Tibial nerve (tissue), 4 donors: Measurements from ENCODE around the gene UBFD1. TPM values are rescaled to one million over a fixed set of nuclear protein-coding genes. Genes with fewer than 3 reads are reported as not detected.

Source experiments
- DNase-seq, 2 donors: peaks; one replicate each; pipeline ENCODE4 v3.0.0-alpha.2; 2019; ENCODE audit warnings: low spot score in 2 of 2
- H3K27ac ChIP-seq, 4 donors: fragments of 200-600 bp; sonication (generic) in 3 of 4; one replicate each; pipeline ENCODE4 v1.5.1; 2017 to 2019; ENCODE audit warnings: mild to moderate bottlenecking in 1 of 4
- H3K27me3 ChIP-seq, 2 donors: fragments of 200-600 bp; sonication (generic) in 1 of 2; one replicate each; pipeline versions ENCODE4 v1.5.1 to v1.6.0; 2017 to 2019
- H3K36me3 ChIP-seq, 3 donors: fragments of 200-600 bp; sonication (generic); one replicate each; pipeline ENCODE4 v1.5.1; 2018 to 2019
- H3K4me1 ChIP-seq, 4 donors: fragments of 200-600 bp; sonication (generic) in 3 of 4; one replicate each; pipeline ENCODE4 v1.5.1; 2017 to 2019
- H3K4me3 ChIP-seq, 4 donors: fragments of 200-600 bp; sonication (generic) in 3 of 4; one replicate each; pipeline ENCODE4 v1.5.1; 2017 to 2019; ENCODE audit warnings: mild to moderate bottlenecking in 1 of 4, moderate library complexity in 1 of 4
- H3K9me3 ChIP-seq, 4 donors: fragments of 200-600 bp; sonication (generic) in 3 of 4; one replicate each; pipeline ENCODE4 v1.5.1; 2017 to 2019
- CTCF ChIP-seq, 5 experiments: fragments of 200-600 bp in 3 of 5; fragments of 450-650 bp in 2 of 5; sonication (generic) in 3 of 5; IDR thresholded peaks; one replicate each; pipeline ENCODE4 v1.5.1; 2016 to 2019; ENCODE audit warnings: antibody characterized with exemption in 5 of 5, mild to moderate bottlenecking in 3 of 5, moderate library complexity in 2 of 5
- EP300 ChIP-seq, 2 donors: sonication (generic); formaldehyde crosslinking; IDR thresholded peaks; one replicate each; pipeline ENCODE4 v1.6.1; 2017; ENCODE audit warnings: antibody characterized with exemption in 2 of 2, mild to moderate bottlenecking in 1 of 2
- POLR2A ChIP-seq, 2 donors: fragments of 450-650 bp; IDR thresholded peaks; one replicate each; pipeline ENCODE4 v1.6.1; 2017; ENCODE audit warnings: antibody characterized with exemption in 2 of 2, mild to moderate bottlenecking in 2 of 2, moderate library complexity in 2 of 2
- WGBS, 2 donors: methylation state at CpG; one replicate each; pipeline ENCODE4 v1.1.5; 2018; 5-methylcytosine and 5-hydroxymethylcytosine counted together
- total RNA-seq, 4 donors: library from RNA; depleted of rRNA; stranded (reverse); fragments of >200 nt; gene quantifications; one replicate each; pipeline ENCODE4 v1.1.0, GENCODE V29; 2016

UBFD1 gene
- total RNA-seq, 4 donors from 2014 or later, result 70.5 to 110 (median 76.5) TPM

DNA sequence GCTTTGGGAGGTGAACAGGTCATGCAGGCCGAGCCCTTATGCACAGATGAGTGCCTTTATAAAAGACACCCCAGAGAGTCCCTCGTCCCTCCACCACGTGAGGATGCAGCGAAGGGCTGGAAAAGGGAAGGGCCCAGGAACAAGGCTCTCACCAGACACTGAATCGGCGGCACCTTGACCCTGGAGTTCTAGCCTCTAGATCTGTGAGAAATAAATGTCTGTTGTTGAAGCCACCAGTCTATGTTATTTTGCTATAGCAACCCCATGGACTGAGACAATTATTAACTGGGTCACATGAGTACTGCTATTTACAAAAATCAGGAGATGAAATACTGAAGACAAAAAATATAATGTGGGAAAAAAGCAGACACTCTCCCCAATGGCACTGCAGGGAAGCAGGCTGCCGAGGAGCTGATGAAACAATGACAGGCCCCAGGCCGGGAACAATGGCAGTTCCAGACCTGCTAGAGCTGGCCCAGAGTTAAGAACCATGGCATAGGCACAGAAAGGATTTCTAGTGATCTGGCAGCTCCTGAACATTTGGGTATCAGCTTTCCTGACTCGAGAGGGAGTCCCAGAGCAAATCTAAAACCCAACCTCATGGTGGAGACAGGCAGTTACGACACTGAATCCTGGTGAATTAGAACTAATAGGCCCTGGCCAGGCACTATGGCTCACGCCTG lies 29.4 kb upstream of the UBFD1 start:
- no peaks in the 10 kb centered on the region for H3K27me3 ChIP-seq
- H3K36me3 ChIP-seq, result peaks cover 0 to 95% (median 23%) of the 10 kb centered on the region in 3 donors
- WGBS, 2 donors, result 88 to 93% methylated on average over 11 of the region's 11 CpGs
- no peak for DNase-seq
- H3K27ac ChIP-seq, result no peak overlapping the region
- no peak overlapping the region for H3K4me3 ChIP-seq
- no peak for TF ChIP-seq EP300 (IDR thresholded peaks at IDR 0.05)
- H3K9me3 ChIP-seq, result no peaks in the 10 kb centered on the region
- no peaks in the 10 kb centered on the region for H3K4me1 ChIP-seq

GRCh38 chr16:23528644-23529310 lies 28.8 kb upstream of the UBFD1 start:
- Histone ChIP-seq H3K36me3 (peaks cover 0 to 95% (median 16%) of the 10 kb centered on the region in 3 donors), H3K27ac (no peak overlapping the region), H3K4me1 (no peaks in the 10 kb centered on the region), H3K4me3 (no peak overlapping the region), H3K27me3 (no peaks in the 10 kb centered on the region), H3K9me3 (no peaks in the 10 kb centered on the region)
- no peak for DNase-seq
- TF ChIP-seq CTCF (IDR thresholded peaks at IDR 0.05), result no peak
- TF ChIP-seq EP300 (IDR thresholded peaks at IDR 0.05), result no peak
- no peak for TF ChIP-seq POLR2A (IDR thresholded peaks at IDR 0.05)
- WGBS, 2 donors, result 95 to 97% methylated on average over 10 of the region's 10 CpGs

- no peak for TF ChIP-seq CTCF (IDR thresholded peaks at IDR 0.05)
- no peak for TF ChIP-seq POLR2A (IDR thresholded peaks at IDR 0.05)
- TF ChIP-seq EP300 (IDR thresholded peaks at IDR 0.05), result no peak
- H3K4me1 ChIP-seq, result no peaks in the 10 kb centered on the region
- H3K4me3 ChIP-seq, result no peak overlapping the region
- WGBS, 2 donors, result 93 to 94% methylated on average over 5 of the region's 5 CpGs
- no peaks in the 10 kb centered on the region for H3K27me3 ChIP-seq
- peaks cover 0 to 95% (median 19%) of the 10 kb centered on the region in 3 donors for H3K36me3 ChIP-seq
- H3K27ac ChIP-seq, result no peak overlapping the region
- H3K9me3 ChIP-seq, result no peaks in the 10 kb centered on the region
- no peak for DNase-seq
These were observed 27.5 kb upstream of the UBFD1 start for GRCh38 chr16:23530062-23530461.

- Histone ChIP-seq H3K4me3 (no peak overlapping the region), H3K27ac (no peak overlapping the region), H3K4me1 (no peaks in the 10 kb centered on the region), H3K27me3 (no peaks in the 10 kb centered on the region), H3K36me3 (peaks cover 0 to 99% (median 20%) of the 10 kb centered on the region in 3 donors), H3K9me3 (no peaks in the 10 kb centered on the region)
- 90 to 100% methylated on average over 1 of the region's 1 CpG for WGBS, 2 donors
- TF ChIP-seq POLR2A (IDR thresholded peaks at IDR 0.05) (no peak), EP300 (IDR thresholded peaks at IDR 0.05) (no peak), CTCF (IDR thresholded peaks at IDR 0.05) (no peak)
- no peak for DNase-seq
These were observed 25.1 kb upstream of the UBFD1 start for GRCh38 chr16:23532448-23532847.

DNA sequence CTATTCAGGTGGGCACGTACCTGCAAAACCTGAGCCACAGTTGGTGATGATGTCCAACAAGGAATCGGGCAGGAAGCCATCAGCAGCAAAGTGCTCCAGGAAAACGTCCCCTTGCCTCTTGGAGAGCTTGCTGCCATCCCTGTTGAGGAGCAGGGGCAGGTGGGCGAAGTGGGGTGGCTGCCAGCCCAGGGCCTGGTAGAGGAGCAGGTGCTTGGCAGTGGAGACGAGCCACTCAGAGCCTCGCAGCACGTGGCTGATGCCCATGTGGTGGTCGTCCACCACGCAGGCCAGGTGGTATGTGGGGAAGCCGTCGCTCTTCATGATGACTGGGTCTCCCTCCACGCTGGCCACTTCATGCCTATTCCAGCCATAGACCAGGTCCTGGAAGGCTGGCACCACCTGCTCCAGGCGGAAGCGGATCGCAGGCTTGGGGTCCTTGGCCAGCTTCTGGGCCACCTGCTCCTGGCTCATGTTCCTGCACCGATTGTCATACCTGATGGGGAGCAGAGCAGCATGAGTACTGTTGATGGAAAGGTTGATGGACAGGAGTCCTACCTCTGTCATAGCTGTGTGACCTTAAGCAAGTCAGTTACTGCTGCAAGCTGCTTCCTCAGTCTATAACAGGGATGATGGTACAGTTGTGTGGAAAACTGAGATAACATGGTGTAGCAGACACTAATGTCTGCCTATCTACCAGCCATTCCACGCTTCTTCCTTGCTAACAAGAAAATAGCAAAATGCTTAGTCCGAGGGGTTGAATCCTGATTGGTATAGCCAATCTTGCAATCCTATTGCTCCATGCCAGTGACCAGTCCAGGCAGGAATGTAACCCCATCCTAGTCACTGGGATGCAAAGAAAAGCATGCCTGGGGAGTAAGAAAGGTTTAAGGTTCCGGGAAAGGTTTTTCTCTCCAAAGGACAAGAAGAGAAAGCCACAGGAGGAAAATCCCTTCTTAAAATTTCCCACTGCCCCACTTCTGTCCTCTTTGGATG lies 22.4 kb upstream of the UBFD1 start:
- TF ChIP-seq EP300 (IDR thresholded peaks at IDR 0.05) (no peak), CTCF (IDR thresholded peaks at IDR 0.05) (no peak), POLR2A (IDR thresholded peaks at IDR 0.05) (no peak)
- no peaks in the 10 kb centered on the region for H3K9me3 ChIP-seq
- no peak for DNase-seq
- no peaks in the 10 kb centered on the region for H3K4me1 ChIP-seq
- H3K27ac ChIP-seq, result no peak overlapping the region
- H3K36me3 ChIP-seq, result peaks cover 0 to 94% (median 8%) of the 10 kb centered on the region in 3 donors
- no peaks in the 10 kb centered on the region for H3K27me3 ChIP-seq
- no peak overlapping the region for H3K4me3 ChIP-seq
- 93 to 95% methylated on average over 12 to 19 of the region's 19 CpGs for WGBS, 2 donors
